ENCODE results near the gene PRPF39. TPM values are rescaled to one million over a fixed set of nuclear protein-coding genes. Genes with fewer than 3 reads are reported as not detected.

The PRPF39 gene
- total RNA-seq, 1 experiment from 2014 or later = 59.8 TPM

DNA sequence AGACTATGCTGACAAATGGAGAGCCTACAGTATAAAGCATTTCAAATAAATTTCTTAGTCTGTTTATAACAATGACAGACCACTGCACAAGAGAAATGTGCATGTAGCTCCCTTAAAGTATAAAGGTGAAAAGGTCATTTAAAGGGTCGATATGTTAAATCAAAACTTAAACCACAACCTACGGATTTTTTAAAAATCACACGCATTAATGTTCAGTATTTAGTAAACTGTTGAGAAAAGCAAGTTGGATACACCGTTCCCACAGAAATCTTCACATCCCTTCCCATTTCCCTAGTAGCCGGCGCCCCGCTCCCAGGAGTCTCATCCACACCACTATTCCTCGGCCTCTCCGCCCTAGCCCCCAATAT lies 49.8 kb downstream of the PRPF39 start:
- Histone ChIP-seq H2BK120ac (ENCODE audit: low read depth, low read length, poor library complexity, severe bottlenecking) (no peak overlapping the region), H3T11ph (ENCODE audit: low read length) (no peak overlapping the region), H2AK5ac (ENCODE audit: insufficient read length, low read length) (no peak overlapping the region), H2AFZ (ENCODE audit: low read length) (no peak overlapping the region), H3K14ac (ENCODE audit: insufficient read depth, low read length) (peak overlapping the region; percentile 82; the same call in 1 of the 2 replicates), H3K79me2 (ENCODE audit: insufficient read depth, low read length) (peaks cover 9% of the 10 kb centered on the region; the same call in 1 of the 2 replicates), H2BK20ac (ENCODE audit: low read depth, low read length, poor library complexity, severe bottlenecking) (no peak overlapping the region), H3K79me1 (ENCODE audit: insufficient read depth, low read depth, low read length, poor library complexity, severe bottlenecking) (no peaks in the 10 kb centered on the region), H4K20me1 (ENCODE audit: control insufficient read depth, insufficient read depth, insufficient read length) (no peaks in the 10 kb centered on the region), H2BK12ac (ENCODE audit: insufficient read length, low read depth, low read length) (no peak overlapping the region), H3K27me3 (ENCODE audit: insufficient read depth, low read length) (no peaks in the 10 kb centered on the region), H3K9me3 (ENCODE audit: control insufficient read depth, low read depth, low read length) (no peaks in the 10 kb centered on the region), H2BK15ac (ENCODE audit: low read depth, low read length) (no peak overlapping the region), H3K4me1 (ENCODE audit: insufficient read depth, low read length) (no peaks in the 10 kb centered on the region), H3K23me2 (ENCODE audit: insufficient read length, low read depth, low read length, poor library complexity, severe bottlenecking) (peaks cover 2% of the 10 kb centered on the region), H3K18ac (ENCODE audit: insufficient read length, low read depth, low read length) (peak overlapping the region; percentile 53), H3K9ac (ENCODE audit: extremely low read depth, insufficient read length, low read length) (peak overlapping the region; percentile 98), H4K8ac (replicated peaks; ENCODE audit: insufficient read length, low read depth, low read length) (no peak overlapping the region), H3K4ac (ENCODE audit: low read depth, low read length) (no peak overlapping the region), H3K56ac (ENCODE audit: insufficient read length, low read depth, low read length) (no peak overlapping the region), H3K27ac (ENCODE audit: insufficient read length, low read depth, low read length) (no peak overlapping the region), H4K5ac (ENCODE audit: insufficient read length, low read depth, low read length) (no peak overlapping the region), H2BK5ac (ENCODE audit: insufficient read length, low read length) (no peak overlapping the region), H4K91ac (ENCODE audit: insufficient read length, low read depth, low read length) (no peak overlapping the region), H3K4me2 (ENCODE audit: insufficient read depth, insufficient read length, low read length) (peak overlapping the region; percentile 91), H3K23ac (ENCODE audit: insufficient read length, low read depth, low read length) (no peak overlapping the region)
- DNase-seq = no peak
- peak overlapping the region; percentile 99 to 100 for H3K4me3 Mint-ChIP-seq
- H3K27me3 Mint-ChIP-seq (ENCODE audit: low read depth) = no peaks in the 10 kb centered on the region
- peak overlapping the region; percentile 98 to 100 (median 99) for H3K27ac Mint-ChIP-seq
- peaks cover 17 to 25% of the 10 kb centered on the region in 2 experiments for H3K4me1 Mint-ChIP-seq
- H3K9me3 Mint-ChIP-seq = no peaks in the 10 kb centered on the region
- WGBS (ENCODE audit: extremely low coverage, insufficient read length, low lambda C conversion rate) = no CpG with 5 or more reads among the region's 9 CpGs
- H3K36me3 Mint-ChIP-seq (ENCODE audit: insufficient read depth in 1 of 3, low read depth in 3 of 3) = peaks cover 3 to 12% (median 9%) of the 10 kb centered on the region in 3 experiments; a peak in 4 of 7 replicates
- TF ChIP-seq, protein P1, sequence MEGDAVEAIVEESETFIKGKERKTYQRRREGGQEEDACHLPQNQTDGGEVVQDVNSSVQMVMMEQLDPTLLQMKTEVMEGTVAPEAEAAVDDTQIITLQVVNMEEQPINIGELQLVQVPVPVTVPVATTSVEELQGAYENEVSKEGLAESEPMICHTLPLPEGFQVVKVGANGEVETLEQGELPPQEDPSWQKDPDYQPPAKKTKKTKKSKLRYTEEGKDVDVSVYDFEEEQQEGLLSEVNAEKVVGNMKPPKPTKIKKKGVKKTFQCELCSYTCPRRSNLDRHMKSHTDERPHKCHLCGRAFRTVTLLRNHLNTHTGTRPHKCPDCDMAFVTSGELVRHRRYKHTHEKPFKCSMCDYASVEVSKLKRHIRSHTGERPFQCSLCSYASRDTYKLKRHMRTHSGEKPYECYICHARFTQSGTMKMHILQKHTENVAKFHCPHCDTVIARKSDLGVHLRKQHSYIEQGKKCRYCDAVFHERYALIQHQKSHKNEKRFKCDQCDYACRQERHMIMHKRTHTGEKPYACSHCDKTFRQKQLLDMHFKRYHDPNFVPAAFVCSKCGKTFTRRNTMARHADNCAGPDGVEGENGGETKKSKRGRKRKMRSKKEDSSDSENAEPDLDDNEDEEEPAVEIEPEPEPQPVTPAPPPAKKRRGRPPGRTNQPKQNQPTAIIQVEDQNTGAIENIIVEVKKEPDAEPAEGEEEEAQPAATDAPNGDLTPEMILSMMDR (conservative IDR thresholded peaks at IDR 0.05) = no peak

Measured in H9 (cell line).